ENCODE data around the gene EPAS1.

GRCh38 chr2:46281939-46282338 lies 15.3 kb upstream of the EPAS1 start:
- TF ChIP-seq CTCF (IDR thresholded peaks at IDR 0.05): no peak
- TF ChIP-seq EP300 (IDR thresholded peaks at IDR 0.05; ENCODE audit: low read depth): no peak
- no peak for TF ChIP-seq POLR2A (IDR thresholded peaks at IDR 0.05)
- TF ChIP-seq POLR2AphosphoS5 (IDR thresholded peaks at IDR 0.05): no peak

Data from transverse colon (tissue), 4 donors.